Neural cell (in vitro differentiated cells): ENCODE data around the gene IFI6. TPM values are rescaled to one million over a fixed set of nuclear protein-coding genes. Genes with fewer than 3 reads are reported as not detected.
A peak's percentile ranks its signal among the peaks of the same experiment; 100 is the strongest.

ENCODE experiments used
- H2AFZ ChIP-seq: fragments of 200-600, 300-800 bp; sonication (generic), shearing (Covaris generic); 2 replicates; pipeline ENCODE4 v1.6.0; 2014; ENCODE audit warnings: low read depth, mild to moderate bottlenecking, antibody characterized with exemption, low read length, moderate library complexity
- H3F3A ChIP-seq: fragments of 200-600 bp; shearing (Covaris generic); 2 replicates; pipeline ENCODE4 v1.6.1; 2016; ENCODE audit warnings: mild to moderate bottlenecking, moderate library complexity, mixed read lengths, antibody characterized with exemption, low read length; ENCODE audit not compliant: insufficient read depth, poor library complexity, severe bottlenecking
- H3K27ac ChIP-seq: fragments of 200-600, 300-800 bp; sonication (generic), shearing (Covaris generic); 2 replicates; pipeline ENCODE4 v1.5.1; 2014; ENCODE audit warnings: mild to moderate bottlenecking, low read length, moderate library complexity
- H3K27me3 ChIP-seq: fragments of 300-800, 200-600 bp; sonication (generic), shearing (Covaris generic); 2 replicates; pipeline ENCODE4 v1.6.0; 2014; ENCODE audit warnings: mild to moderate bottlenecking, low read depth, low read length, moderate library complexity; ENCODE audit not compliant: insufficient read depth
- H3K36me3 ChIP-seq: fragments of 300-800, 200-600 bp; sonication (generic), shearing (Covaris generic); 2 replicates; pipeline ENCODE4 v1.5.1; 2014; ENCODE audit warnings: mild to moderate bottlenecking, antibody characterized with exemption, low read length, moderate library complexity; ENCODE audit not compliant: insufficient read depth
- H3K4me2 ChIP-seq: fragments of 300-800, 200-600 bp; sonication (generic), shearing (Covaris generic); 2 replicates; pipeline ENCODE4 v1.6.0; 2014; ENCODE audit warnings: mild to moderate bottlenecking, low read length
- H3K4me3 ChIP-seq: fragments of 300-800, 200-600 bp; sonication (generic), shearing (Covaris generic); 2 replicates; pipeline ENCODE4 v1.5.1; 2014; ENCODE audit warnings: mild to moderate bottlenecking, low read length, moderate library complexity
- H3K79me2 ChIP-seq: fragments of 200-600 bp; shearing (Covaris generic); replicated peaks from 2 replicates; pipeline ENCODE4 v1.6.0; 2014; ENCODE audit warnings: mild to moderate bottlenecking, low read length, moderate library complexity; ENCODE audit not compliant: insufficient read depth
- H3K9ac ChIP-seq: fragments of 300-800, 200-600 bp; sonication (generic), shearing (Covaris generic); 2 replicates; pipeline ENCODE4 v1.6.1; 2016; ENCODE audit warnings: mild to moderate bottlenecking, low read length, mixed read lengths
- H3K9me2 ChIP-seq: fragments of 200-600 bp; shearing (Covaris generic); 2 replicates; pipeline ENCODE4 v1.6.1; 2016; ENCODE audit warnings: mild to moderate bottlenecking, low read length, mixed read lengths; ENCODE audit not compliant: insufficient read depth
- H3K9me3 ChIP-seq: fragments of 200-600, 300-800 bp; sonication (generic), shearing (Covaris generic); 2 replicates; pipeline ENCODE4 v1.6.1; 2016; ENCODE audit warnings: mild to moderate bottlenecking, mixed run types, low read length, moderate library complexity, mixed read lengths
- H4K20me1 ChIP-seq: fragments of 200-600 bp; shearing (Covaris generic); 2 replicates; pipeline ENCODE4 v1.6.1; 2016; ENCODE audit warnings: mild to moderate bottlenecking, mixed run types; ENCODE audit not compliant: insufficient read depth
- EP300 ChIP-seq: fragments of 450-650 bp; conservative IDR thresholded peaks from 2 replicates; pipeline ENCODE4 v1.6.1; 2014; ENCODE audit warnings: antibody characterized with exemption, mild to moderate bottlenecking, moderate library complexity; ENCODE audit not compliant: poor library complexity, severe bottlenecking
- EZH2 ChIP-seq: fragments of 200-600, 300-800 bp; shearing (Covaris generic), sonication (generic); IDR thresholded peaks from 2 replicates; pipeline ENCODE4 v1.6.1; 2014; ENCODE audit warnings: antibody characterized with exemption, low read length, borderline replicate concordance, mild to moderate bottlenecking; ENCODE audit not compliant: insufficient read depth, poor library complexity, severe bottlenecking
- MXI1 ChIP-seq: fragments of 450-650 bp; conservative IDR thresholded peaks from 2 replicates; pipeline ENCODE4 v1.6.1; 2014; ENCODE audit warnings: antibody characterized with exemption, mild to moderate bottlenecking; ENCODE audit not compliant: poor library complexity, severe bottlenecking
- POLR2AphosphoS5 ChIP-seq: IDR thresholded peaks from 2 replicates; pipeline ENCODE4 v1.6.1; 2012
- RAD21 ChIP-seq: fragments of 450-650 bp; conservative IDR thresholded peaks from 2 replicates; pipeline ENCODE4 v1.6.1; 2014; ENCODE audit warnings: antibody characterized with exemption, mild to moderate bottlenecking, moderate library complexity
- SMC3 ChIP-seq: fragments of 450-650 bp; conservative IDR thresholded peaks from 2 replicates; pipeline ENCODE4 v1.6.1; 2014; ENCODE audit warnings: antibody characterized with exemption, mild to moderate bottlenecking, moderate library complexity; ENCODE audit not compliant: poor library complexity
- TAF1 ChIP-seq: IDR thresholded peaks from 2 replicates; pipeline ENCODE4 v1.6.1; 2012; ENCODE audit warnings: low read depth
- polyA plus RNA-seq: library from polyadenylated mRNA; depleted of rRNA; stranded (reverse); fragments of >200 nt; gene quantifications from 2 replicates; pipeline ENCODE4 v1.2.3, GENCODE V29; 2014
- TF ChIP-seq, protein P1 (sequence below): fragments of 450-650 bp; IDR thresholded peaks from 2 replicates; pipeline ENCODE4 v1.5.1; 2014; ENCODE audit warnings: antibody characterized with exemption, mild to moderate bottlenecking, moderate library complexity; ENCODE audit not compliant: poor library complexity, severe bottlenecking
- TF ChIP-seq, protein P2 (sequence below): IDR thresholded peaks from 2 replicates; pipeline ENCODE4 v1.6.1; 2012; ENCODE audit warnings: borderline replicate concordance

The IFI6 gene
- polyA plus RNA-seq, 1 donor from 2014 or later: 0.35 TPM

DNA sequence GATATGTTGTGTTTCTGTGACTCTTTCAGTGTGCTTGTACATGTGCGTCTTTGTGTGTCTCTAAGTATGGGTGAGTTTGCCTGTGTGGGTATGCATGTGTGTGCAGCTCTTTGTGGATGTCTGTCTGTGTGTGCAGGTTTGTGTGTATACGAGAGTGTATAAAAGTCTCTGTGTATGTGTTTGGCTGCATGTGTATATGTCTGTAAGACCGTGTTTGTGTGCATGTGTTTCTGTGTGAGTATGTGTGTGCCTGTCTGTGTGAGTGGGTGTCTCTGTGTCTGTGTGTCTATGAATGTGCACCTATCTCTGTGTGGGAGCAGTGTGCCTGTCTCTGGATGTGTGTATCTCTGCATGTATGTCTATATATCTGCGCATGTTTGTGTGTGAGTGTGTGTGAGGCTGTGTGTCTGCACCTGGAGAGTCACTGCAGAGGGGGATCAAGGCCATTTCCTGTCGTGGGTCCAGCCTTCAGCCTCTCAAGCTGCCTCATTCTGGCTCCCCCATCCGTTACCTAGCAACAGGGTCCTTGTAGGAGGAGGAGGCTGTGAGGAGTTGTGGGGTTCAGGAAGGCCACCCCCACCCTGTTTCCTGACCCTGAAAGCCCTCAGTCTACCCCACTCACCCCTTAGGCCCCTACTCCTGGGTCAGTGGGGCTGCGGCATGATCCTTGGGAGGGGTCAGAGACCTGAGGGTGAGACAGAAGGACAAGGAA, 47.4 kb downstream of the IFI6 start:
- H3K9me3 ChIP-seq: no peaks in the 10 kb centered on the region
- H4K20me1 ChIP-seq: no peaks in the 10 kb centered on the region
- TF ChIP-seq MXI1 (no peak), POLR2AphosphoS5 (no peak), TAF1 (no peak), EZH2 (no peak), SMC3 (no peak), RAD21 (no peak), EP300 (no peak)
- TF ChIP-seq, protein P1, sequence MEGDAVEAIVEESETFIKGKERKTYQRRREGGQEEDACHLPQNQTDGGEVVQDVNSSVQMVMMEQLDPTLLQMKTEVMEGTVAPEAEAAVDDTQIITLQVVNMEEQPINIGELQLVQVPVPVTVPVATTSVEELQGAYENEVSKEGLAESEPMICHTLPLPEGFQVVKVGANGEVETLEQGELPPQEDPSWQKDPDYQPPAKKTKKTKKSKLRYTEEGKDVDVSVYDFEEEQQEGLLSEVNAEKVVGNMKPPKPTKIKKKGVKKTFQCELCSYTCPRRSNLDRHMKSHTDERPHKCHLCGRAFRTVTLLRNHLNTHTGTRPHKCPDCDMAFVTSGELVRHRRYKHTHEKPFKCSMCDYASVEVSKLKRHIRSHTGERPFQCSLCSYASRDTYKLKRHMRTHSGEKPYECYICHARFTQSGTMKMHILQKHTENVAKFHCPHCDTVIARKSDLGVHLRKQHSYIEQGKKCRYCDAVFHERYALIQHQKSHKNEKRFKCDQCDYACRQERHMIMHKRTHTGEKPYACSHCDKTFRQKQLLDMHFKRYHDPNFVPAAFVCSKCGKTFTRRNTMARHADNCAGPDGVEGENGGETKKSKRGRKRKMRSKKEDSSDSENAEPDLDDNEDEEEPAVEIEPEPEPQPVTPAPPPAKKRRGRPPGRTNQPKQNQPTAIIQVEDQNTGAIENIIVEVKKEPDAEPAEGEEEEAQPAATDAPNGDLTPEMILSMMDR: no peak
- TF ChIP-seq, protein P2, sequence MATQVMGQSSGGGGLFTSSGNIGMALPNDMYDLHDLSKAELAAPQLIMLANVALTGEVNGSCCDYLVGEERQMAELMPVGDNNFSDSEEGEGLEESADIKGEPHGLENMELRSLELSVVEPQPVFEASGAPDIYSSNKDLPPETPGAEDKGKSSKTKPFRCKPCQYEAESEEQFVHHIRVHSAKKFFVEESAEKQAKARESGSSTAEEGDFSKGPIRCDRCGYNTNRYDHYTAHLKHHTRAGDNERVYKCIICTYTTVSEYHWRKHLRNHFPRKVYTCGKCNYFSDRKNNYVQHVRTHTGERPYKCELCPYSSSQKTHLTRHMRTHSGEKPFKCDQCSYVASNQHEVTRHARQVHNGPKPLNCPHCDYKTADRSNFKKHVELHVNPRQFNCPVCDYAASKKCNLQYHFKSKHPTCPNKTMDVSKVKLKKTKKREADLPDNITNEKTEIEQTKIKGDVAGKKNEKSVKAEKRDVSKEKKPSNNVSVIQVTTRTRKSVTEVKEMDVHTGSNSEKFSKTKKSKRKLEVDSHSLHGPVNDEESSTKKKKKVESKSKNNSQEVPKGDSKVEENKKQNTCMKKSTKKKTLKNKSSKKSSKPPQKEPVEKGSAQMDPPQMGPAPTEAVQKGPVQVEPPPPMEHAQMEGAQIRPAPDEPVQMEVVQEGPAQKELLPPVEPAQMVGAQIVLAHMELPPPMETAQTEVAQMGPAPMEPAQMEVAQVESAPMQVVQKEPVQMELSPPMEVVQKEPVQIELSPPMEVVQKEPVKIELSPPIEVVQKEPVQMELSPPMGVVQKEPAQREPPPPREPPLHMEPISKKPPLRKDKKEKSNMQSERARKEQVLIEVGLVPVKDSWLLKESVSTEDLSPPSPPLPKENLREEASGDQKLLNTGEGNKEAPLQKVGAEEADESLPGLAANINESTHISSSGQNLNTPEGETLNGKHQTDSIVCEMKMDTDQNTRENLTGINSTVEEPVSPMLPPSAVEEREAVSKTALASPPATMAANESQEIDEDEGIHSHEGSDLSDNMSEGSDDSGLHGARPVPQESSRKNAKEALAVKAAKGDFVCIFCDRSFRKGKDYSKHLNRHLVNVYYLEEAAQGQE: no peak
- H3K4me2 ChIP-seq: peak overlapping the region; percentile 3
- H2AFZ ChIP-seq: peak overlapping the region; percentile 18
- H3K4me3 ChIP-seq: no peak overlapping the region
- no peaks in the 10 kb centered on the region for H3K27me3 ChIP-seq
- peak overlapping the region; percentile 32 for H3K9ac ChIP-seq
- peak overlapping the region; percentile 29 for H3K27ac ChIP-seq
- H3K9me2 ChIP-seq: no peaks in the 10 kb centered on the region
- H3K79me2 ChIP-seq: no peaks in the 10 kb centered on the region
- H3F3A ChIP-seq: no peaks in the 10 kb centered on the region
- no peaks in the 10 kb centered on the region for H3K36me3 ChIP-seq

DNA sequence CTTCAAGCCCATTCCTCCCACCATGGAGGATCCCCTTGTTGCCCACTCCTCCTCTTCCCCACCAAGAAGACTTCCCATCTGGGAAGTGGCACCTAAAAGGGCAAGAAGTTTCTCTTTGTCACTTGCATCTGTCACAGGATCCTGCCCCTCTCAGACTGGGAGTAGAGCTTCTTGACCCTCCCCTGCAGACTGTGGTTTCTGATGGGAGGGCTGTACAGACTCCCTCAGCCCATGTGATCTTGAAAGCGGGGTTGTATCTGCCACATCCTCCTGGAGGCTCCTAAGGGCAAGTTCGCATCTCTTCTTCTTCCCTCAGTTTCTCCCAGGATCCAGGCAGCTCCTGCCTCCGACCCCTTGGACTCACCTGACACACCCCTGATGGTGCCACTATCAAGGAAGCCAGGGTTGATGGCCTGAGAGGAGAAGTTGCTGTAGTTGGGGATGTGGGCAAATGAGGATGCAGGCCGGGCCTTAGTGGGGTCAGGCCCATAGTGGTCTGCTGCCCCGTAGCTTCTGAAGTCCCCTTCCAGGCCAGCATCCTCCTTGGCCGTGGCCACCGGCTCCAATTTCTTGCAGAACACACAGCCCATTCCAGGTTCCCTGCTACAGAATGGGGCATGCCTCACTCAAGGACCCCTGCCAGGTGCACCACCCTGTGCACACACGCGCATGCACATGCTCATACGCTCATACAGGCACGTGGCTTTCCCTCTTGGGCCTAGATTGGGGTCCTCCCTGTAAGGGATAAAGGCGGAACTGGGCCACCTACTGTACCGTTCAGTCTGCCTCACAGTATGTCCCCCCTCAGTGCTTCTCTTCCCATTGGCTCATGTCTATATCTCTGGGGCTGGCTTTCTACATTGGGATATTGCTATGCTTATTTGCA, 48.4 kb downstream of the IFI6 start:
- Histone ChIP-seq H3K4me3 (no peak overlapping the region), H3K9me3 (no peaks in the 10 kb centered on the region), H4K20me1 (no peaks in the 10 kb centered on the region), H3F3A (no peaks in the 10 kb centered on the region), H3K79me2 (no peaks in the 10 kb centered on the region), H3K9me2 (no peaks in the 10 kb centered on the region), H3K27me3 (no peaks in the 10 kb centered on the region), H2AFZ (no peak overlapping the region), H3K27ac (no peak overlapping the region), H3K36me3 (no peaks in the 10 kb centered on the region), H3K4me2 (no peak overlapping the region), H3K9ac (no peak overlapping the region)
- TF ChIP-seq, protein P2: no peak
- TF ChIP-seq, protein P1: no peak
- TF ChIP-seq RAD21 (no peak), POLR2AphosphoS5 (no peak), MXI1 (no peak), EP300 (no peak), SMC3 (no peak), EZH2 (no peak), TAF1 (no peak)
